RPMI8226 (cell line): ENCODE measurements around the gene SPG7.

Source experiments
- DNase-seq: peaks from one replicate; pipeline ENCODE4 v3.0.0-alpha.2; 2015

Gene SPG7

GRCh38 chr16:89485701-89486246 is 22.4 kb upstream of the SPG7 start:
- no peak for DNase-seq

- DNase-seq: peak; percentile 89
Measured at GRCh38 chr16:89489040-89489897, 18.9 kb upstream of the SPG7 start.

- no peak for DNase-seq
Measured at GRCh38 chr16:89489898-89490438, 18.2 kb upstream of the SPG7 start.

- DNase-seq: peak; percentile 98
Measured at GRCh38 chr16:89490439-89491237, 17.6 kb upstream of the SPG7 start, which contains the start of gene ANKRD11. Gene ANKRD11 (minus strand): TSS chr16:89490561. CDS start chr16:89317019, 173,542 bp downstream.

GRCh38 chr16:89491238-89491869 is 16.8 kb upstream of the SPG7 start:
- peak; percentile 16 for DNase-seq

- no peak for DNase-seq
Measured at GRCh38 chr16:89491974-89492687, 16.1 kb upstream of the SPG7 start.

GRCh38 chr16:89493776-89494175 is 14.4 kb upstream of the SPG7 start:
- DNase-seq: no peak

GRCh38 chr16:89495121-89495520 is 13.1 kb upstream of the SPG7 start:
- no peak for DNase-seq

- no peak for DNase-seq
Measured at GRCh38 chr16:89498839-89499238, 9.4 kb upstream of the SPG7 start.

- no peak for DNase-seq
Measured at GRCh38 chr16:89499767-89500166, 8.4 kb upstream of the SPG7 start.

GRCh38 chr16:89502081-89502843 is 5.9 kb upstream of the SPG7 start:
- no peak for DNase-seq

GRCh38 chr16:89504091-89504490 is 4.1 kb upstream of the SPG7 start:
- no peak for DNase-seq

GRCh38 chr16:89505204-89506112 is 2.7 kb upstream of the SPG7 start:
- DNase-seq: peak; percentile 65

- no peak for DNase-seq
Measured at GRCh38 chr16:89506113-89506504, 2.1 kb upstream of the SPG7 start.

- no peak for DNase-seq
Measured at GRCh38 chr16:89506791-89507191, 1.4 kb upstream of the SPG7 start.

GRCh38 chr16:89507214-89507833 is 879 bp upstream of the SPG7 start:
- DNase-seq: no peak

GRCh38 chr16:89510526-89510925 is 2.3 kb downstream of the SPG7 start:
- no peak for DNase-seq

GRCh38 chr16:89511374-89511773 is 3.2 kb downstream of the SPG7 start:
- DNase-seq: no peak

- DNase-seq: no peak
Measured at GRCh38 chr16:89512453-89512852, 4.2 kb downstream of the SPG7 start.

GRCh38 chr16:89517128-89517527 is 8.9 kb downstream of the SPG7 start:
- no peak for DNase-seq
